OCI-LY1 (cell line): Measurements from ENCODE around the gene BEND3.
"Not testable (repeated sequence)": the region's sequence is repeated elsewhere in the genome, so short reads cannot be mapped to it uniquely, and the experiment has no call there.

Experiments used
- H2AFZ ChIP-seq: fragments of 200-600 bp; sonication (generic), shearing (Covaris generic); 2 replicates; pipeline ENCODE4 v1.6.0; 2014; ENCODE audit warnings: antibody characterized with exemption, mild to moderate bottlenecking, low read length
- H3F3A ChIP-seq: fragments of 200-600 bp; sonication (generic), shearing (Covaris generic); 2 replicates; pipeline ENCODE4 v1.6.0; 2014; ENCODE audit warnings: mild to moderate bottlenecking, antibody characterized with exemption, low read length, moderate library complexity; ENCODE audit not compliant: insufficient read depth
- H3K27ac ChIP-seq: fragments of 200-600 bp; sonication (generic); 2 replicates; pipeline ENCODE4 v1.5.1; 2014; ENCODE audit warnings: low read length, mixed run types, mild to moderate bottlenecking, low read depth; ENCODE audit not compliant: poor library complexity, severe bottlenecking
- H3K27me3 ChIP-seq: fragments of 200-600 bp; sonication (generic); 2 replicates; pipeline ENCODE4 v1.6.0; 2014; ENCODE audit warnings: antibody characterized with exemption, mild to moderate bottlenecking, low read length, moderate library complexity; ENCODE audit not compliant: insufficient read depth
- H3K36me3 ChIP-seq: fragments of 200-600 bp; sonication (generic); 2 replicates; pipeline ENCODE4 v1.6.1; 2014; ENCODE audit warnings: mild to moderate bottlenecking, antibody characterized with exemption, low read length, moderate library complexity, mixed read lengths; ENCODE audit not compliant: insufficient read depth
- H3K4me1 ChIP-seq: fragments of 200-600 bp; sonication (generic); 2 replicates; pipeline ENCODE4 v1.5.1; 2014; ENCODE audit warnings: mild to moderate bottlenecking, low read length, moderate library complexity; ENCODE audit not compliant: insufficient read depth, severe bottlenecking
- H3K4me2 ChIP-seq: fragments of 200-600 bp; sonication (generic), shearing (Covaris generic); 2 replicates; pipeline ENCODE4 v1.6.1; 2014; ENCODE audit warnings: low read length
- H3K4me3 ChIP-seq: fragments of 200-600 bp; sonication (generic); 2 replicates; pipeline ENCODE4 v1.5.1; 2014; ENCODE audit warnings: low read length, low read depth, mild to moderate bottlenecking, mixed read lengths; ENCODE audit not compliant: poor library complexity, severe bottlenecking
- H3K79me2 ChIP-seq: fragments of 200-600 bp; shearing (Covaris generic); 2 replicates; pipeline ENCODE4 v1.6.1; 2016; ENCODE audit warnings: mixed run types, low read length, mixed read lengths; ENCODE audit not compliant: insufficient read depth
- H3K9ac ChIP-seq: fragments of 200-600 bp; sonication (generic), shearing (Covaris generic); 2 replicates; pipeline ENCODE4 v1.6.1; 2014; ENCODE audit warnings: mild to moderate bottlenecking, low read length, mixed read lengths
- H3K9me2 ChIP-seq: fragments of 200-600 bp; sonication (generic), shearing (Covaris generic); 2 replicates; pipeline ENCODE4 v1.6.1; 2014; ENCODE audit warnings: low read depth, mild to moderate bottlenecking, low read length, mixed read lengths
- H3K9me3 ChIP-seq: fragments of 200-600 bp; shearing (Covaris generic); 2 replicates; pipeline ENCODE4 v1.6.1; 2014; ENCODE audit warnings: low read length, mixed read lengths
- H4K20me1 ChIP-seq: fragments of 200-600 bp; sonication (generic), shearing (Covaris generic); 2 replicates; pipeline ENCODE4 v1.6.0; 2016; ENCODE audit warnings: mild to moderate bottlenecking, low read length; ENCODE audit not compliant: insufficient read depth
- EZH2 ChIP-seq: fragments of 200-600 bp; sonication (generic), shearing (Covaris generic); IDR thresholded peaks from 2 replicates; pipeline ENCODE4 v1.8.0; 2017; ENCODE audit warnings: borderline replicate concordance, mixed run types, mild to moderate bottlenecking, antibody characterized with exemption, low read length, moderate library complexity, mixed read lengths
- TF ChIP-seq, protein P1 (sequence below): fragments of 200-600 bp; sonication (generic), shearing (Covaris generic); IDR thresholded peaks from 2 replicates; pipeline ENCODE4 v1.5.1; 2017; ENCODE audit warnings: mild to moderate bottlenecking, antibody characterized with exemption, low read length, moderate library complexity, mixed read lengths

BEND3 gene

DNA sequence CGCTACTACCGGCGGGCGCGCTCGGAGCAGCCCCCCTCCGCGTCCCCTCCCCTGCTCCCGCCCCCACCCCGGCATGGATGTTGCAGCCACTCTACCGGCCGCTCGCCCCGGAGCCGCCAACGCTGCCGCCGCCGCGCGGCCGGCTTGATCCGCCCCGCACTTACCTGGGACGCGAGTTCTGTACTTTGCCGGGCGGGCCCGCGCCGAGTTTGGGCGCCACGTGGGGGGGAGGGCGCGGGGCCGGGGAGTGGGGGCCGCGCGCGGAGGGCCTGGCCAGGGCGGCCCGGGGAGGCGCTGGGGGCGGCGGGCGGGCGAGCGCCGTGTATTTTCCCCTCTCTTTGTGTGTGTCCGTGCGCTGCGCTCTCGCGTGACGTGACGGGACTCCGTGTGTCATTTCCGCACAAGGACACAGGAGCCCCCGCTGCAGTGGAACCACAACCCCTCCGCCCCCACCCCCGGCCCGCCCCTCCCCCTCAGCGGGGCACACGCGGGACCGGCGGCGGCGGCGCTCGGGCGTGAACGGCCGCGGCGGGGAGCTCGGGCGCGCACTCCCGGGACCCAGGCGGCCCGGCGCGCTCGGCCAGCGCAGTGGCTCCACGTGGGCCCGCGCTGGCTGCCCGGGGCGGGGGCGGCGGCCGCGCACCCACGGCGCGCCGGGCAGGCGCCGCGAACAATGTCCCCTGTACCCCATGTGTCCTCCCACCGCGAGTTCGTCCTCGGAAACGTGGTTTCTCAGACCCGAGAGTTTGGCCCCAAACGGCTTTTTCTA lies at the start of gene BEND3:
Gene BEND3 (minus strand): TSS at position 590 of the 769 bp plus-strand sequence. CDS start 16,230 bp downstream, outside the sequence.
- Histone ChIP-seq H3K9me3 (no peaks in the 10 kb centered on the region), H3K27me3 (no peaks in the 10 kb centered on the region), H3K36me3 (peaks cover 13% of the 10 kb centered on the region), H4K20me1 (no peaks in the 10 kb centered on the region), H3K27ac (peak within 1 kb of the TSS; percentile 97), H3K79me2 (peaks cover 16% of the 10 kb centered on the region; the same call in 1 of the 2 replicates), H3K9ac (peak within 1 kb of the TSS; percentile 100), H2AFZ (no peak within 1 kb of the TSS), H3F3A (peaks cover 13% of the 10 kb centered on the region), H3K4me2 (peak within 1 kb of the TSS; percentile 95), H3K9me2 (no peaks in the 10 kb centered on the region), H3K4me3 (peak within 1 kb of the TSS; percentile 72), H3K4me1 (peaks cover 63% of the 10 kb centered on the region)
- TF ChIP-seq, protein P1, sequence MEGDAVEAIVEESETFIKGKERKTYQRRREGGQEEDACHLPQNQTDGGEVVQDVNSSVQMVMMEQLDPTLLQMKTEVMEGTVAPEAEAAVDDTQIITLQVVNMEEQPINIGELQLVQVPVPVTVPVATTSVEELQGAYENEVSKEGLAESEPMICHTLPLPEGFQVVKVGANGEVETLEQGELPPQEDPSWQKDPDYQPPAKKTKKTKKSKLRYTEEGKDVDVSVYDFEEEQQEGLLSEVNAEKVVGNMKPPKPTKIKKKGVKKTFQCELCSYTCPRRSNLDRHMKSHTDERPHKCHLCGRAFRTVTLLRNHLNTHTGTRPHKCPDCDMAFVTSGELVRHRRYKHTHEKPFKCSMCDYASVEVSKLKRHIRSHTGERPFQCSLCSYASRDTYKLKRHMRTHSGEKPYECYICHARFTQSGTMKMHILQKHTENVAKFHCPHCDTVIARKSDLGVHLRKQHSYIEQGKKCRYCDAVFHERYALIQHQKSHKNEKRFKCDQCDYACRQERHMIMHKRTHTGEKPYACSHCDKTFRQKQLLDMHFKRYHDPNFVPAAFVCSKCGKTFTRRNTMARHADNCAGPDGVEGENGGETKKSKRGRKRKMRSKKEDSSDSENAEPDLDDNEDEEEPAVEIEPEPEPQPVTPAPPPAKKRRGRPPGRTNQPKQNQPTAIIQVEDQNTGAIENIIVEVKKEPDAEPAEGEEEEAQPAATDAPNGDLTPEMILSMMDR, result no peak
- no peak for TF ChIP-seq EZH2

DNA sequence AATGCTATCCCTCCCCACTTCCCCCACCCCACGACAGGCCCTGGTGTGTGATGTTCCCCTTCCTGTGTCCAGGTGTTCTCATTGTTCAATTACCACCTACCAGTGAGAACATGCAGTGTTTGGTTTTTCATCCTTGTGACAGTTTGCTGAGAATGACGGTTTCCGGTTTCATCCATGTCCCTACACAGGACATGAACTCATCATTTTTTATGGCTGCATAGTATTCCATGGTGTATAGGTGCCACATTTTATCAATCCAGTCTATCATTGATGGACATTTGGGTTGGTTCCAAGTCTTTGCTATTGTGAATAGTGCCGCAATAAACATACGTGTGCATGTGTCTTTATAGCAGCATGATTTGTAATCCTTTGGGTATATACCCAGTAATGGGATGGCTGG lies 49.0 kb upstream of the BEND3 start:
- not testable (repeated sequence) for H3K9me2 ChIP-seq

DNA sequence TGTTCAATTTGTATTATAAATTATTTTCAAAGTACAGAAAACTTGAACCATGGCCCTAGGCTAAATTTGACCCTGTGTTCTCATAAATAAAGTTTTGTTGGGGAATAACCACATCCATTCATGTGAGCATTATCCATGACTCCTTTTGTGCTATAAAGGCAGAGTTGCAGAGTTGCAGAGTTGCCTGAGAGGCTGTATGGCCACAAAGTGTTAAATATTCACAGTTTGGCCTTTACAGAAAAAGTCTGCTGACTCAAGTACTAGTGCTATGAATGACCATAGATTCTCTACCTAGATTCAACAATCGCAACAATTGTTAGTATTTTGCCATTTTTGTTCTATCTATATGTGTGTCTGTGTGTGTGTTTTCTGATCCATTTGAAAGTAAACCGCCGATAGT lies 46.2 kb upstream of the BEND3 start:
- Histone ChIP-seq H3K27me3 (no peaks in the 10 kb centered on the region), H2AFZ (no peak overlapping the region), H3K27ac (no peak overlapping the region), H3K9ac (no peak overlapping the region), H3K79me2 (no peaks in the 10 kb centered on the region), H3K9me2 (no peaks in the 10 kb centered on the region), H3K4me3 (no peak overlapping the region), H3F3A (no peaks in the 10 kb centered on the region), H4K20me1 (no peaks in the 10 kb centered on the region), H3K9me3 (no peaks in the 10 kb centered on the region), H3K36me3 (no peaks in the 10 kb centered on the region), H3K4me2 (no peak overlapping the region), H3K4me1 (no peaks in the 10 kb centered on the region)
- TF ChIP-seq EZH2, result no peak
- TF ChIP-seq, protein P1, result no peak

More for the DNA sequence above, 49.0 kb upstream of the BEND3 start:
- H3K9me3 ChIP-seq, H3K4me3 ChIP-seq, H3F3A ChIP-seq, H3K4me1 ChIP-seq, H3K27me3 ChIP-seq, H3K36me3 ChIP-seq, H4K20me1 ChIP-seq, H3K79me2 ChIP-seq, H3K9ac ChIP-seq, H3K4me2 ChIP-seq, H2AFZ ChIP-seq, H3K27ac ChIP-seq: not testable (repeated sequence)

DNA sequence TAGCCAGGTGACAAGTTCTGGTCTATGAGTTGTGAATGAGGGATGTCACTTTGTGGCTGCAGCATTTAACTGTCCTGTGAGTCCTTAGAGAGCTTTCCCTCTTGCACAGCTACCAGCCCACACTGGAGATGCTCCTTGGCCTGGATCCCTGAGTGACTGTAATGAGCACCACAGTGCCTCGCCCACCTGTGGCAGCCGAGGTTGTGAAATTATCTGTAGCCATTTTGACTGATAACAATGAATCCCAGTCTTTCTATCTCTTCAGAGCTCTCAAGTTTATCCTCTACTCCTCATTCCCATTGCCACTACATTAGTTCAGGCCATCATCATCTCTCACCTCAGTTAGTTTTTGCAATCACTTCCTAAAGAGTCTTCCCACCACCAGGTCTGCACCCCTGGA lies 41.3 kb upstream of the BEND3 start:
- Histone ChIP-seq H2AFZ (no peak overlapping the region), H4K20me1 (no peaks in the 10 kb centered on the region), H3K9me2 (no peaks in the 10 kb centered on the region), H3K79me2 (no peaks in the 10 kb centered on the region), H3K4me2 (no peak overlapping the region), H3K9me3 (no peaks in the 10 kb centered on the region), H3K4me3 (no peak overlapping the region), H3K36me3 (no peaks in the 10 kb centered on the region), H3K27me3 (no peaks in the 10 kb centered on the region), H3K9ac (no peak overlapping the region), H3F3A (no peaks in the 10 kb centered on the region), H3K27ac (no peak overlapping the region), H3K4me1 (peaks cover 4% of the 10 kb centered on the region)
- TF ChIP-seq, protein P1, result no peak
